GM19467 (cell line): ENCODE data around the gene MTHFD2L.

ENCODE experiments used
- ATAC-seq: cut with Tn5 transposase; IDR thresholded peaks from one replicate; pipeline ENCODE4 v1.9.1; 2021; ENCODE audit warnings: mild to moderate bottlenecking, moderate library complexity; ENCODE audit not compliant: unreplicated experiment

MTHFD2L gene

GRCh38 chr4:74235135-74235534 lies 77.2 kb downstream of the MTHFD2L start:
- peak; percentile 64 for ATAC-seq

- no peak for ATAC-seq
These were observed 79.6 kb downstream of the MTHFD2L start for GRCh38 chr4:74237425-74237966.

GRCh38 chr4:74244049-74244448 lies 86.1 kb downstream of the MTHFD2L start:
- ATAC-seq: no peak

- no peak for ATAC-seq
These were observed 95.0 kb downstream of the MTHFD2L start for GRCh38 chr4:74252933-74253332.

GRCh38 chr4:74254386-74254785 lies 96.5 kb downstream of the MTHFD2L start:
- no peak for ATAC-seq

- ATAC-seq: no peak
These were observed 97.2 kb downstream of the MTHFD2L start for GRCh38 chr4:74255096-74255495.

- ATAC-seq: no peak
These were observed 101.0 kb downstream of the MTHFD2L start for GRCh38 chr4:74258963-74259362.

GRCh38 chr4:74260036-74260435 lies 102.1 kb downstream of the MTHFD2L start:
- ATAC-seq: no peak

- no peak for ATAC-seq
These were observed 104.6 kb downstream of the MTHFD2L start for GRCh38 chr4:74262522-74262921.

- ATAC-seq: no peak
These were observed 105.6 kb downstream of the MTHFD2L start for GRCh38 chr4:74263551-74263950.

GRCh38 chr4:74266081-74266480 lies 108.2 kb downstream of the MTHFD2L start:
- no peak for ATAC-seq

- ATAC-seq: no peak
These were observed 110.2 kb downstream of the MTHFD2L start for GRCh38 chr4:74267998-74268606.

GRCh38 chr4:74268643-74269042 lies 110.7 kb downstream of the MTHFD2L start:
- no peak for ATAC-seq

GRCh38 chr4:74278490-74278889 lies 120.6 kb downstream of the MTHFD2L start:
- no peak for ATAC-seq

- no peak for ATAC-seq
These were observed 121.8 kb downstream of the MTHFD2L start for GRCh38 chr4:74279716-74280115.

GRCh38 chr4:74282926-74283325 lies 125.0 kb downstream of the MTHFD2L start:
- no peak for ATAC-seq

- no peak for ATAC-seq
These were observed 125.7 kb downstream of the MTHFD2L start for GRCh38 chr4:74283614-74284013.

GRCh38 chr4:74284053-74284452 lies 126.1 kb downstream of the MTHFD2L start:
- ATAC-seq: no peak

GRCh38 chr4:74287164-74287563 lies 129.2 kb downstream of the MTHFD2L start:
- ATAC-seq: no peak

- ATAC-seq: no peak
These were observed 129.9 kb downstream of the MTHFD2L start for GRCh38 chr4:74287791-74288190.

GRCh38 chr4:74291471-74291870 lies 133.6 kb downstream of the MTHFD2L start:
- ATAC-seq: no peak

GRCh38 chr4:74292111-74292870 lies 134.4 kb downstream of the MTHFD2L start:
- no peak for ATAC-seq
